Measurements from ENCODE around the gene LAMB4.

The LAMB4 gene

DNA sequence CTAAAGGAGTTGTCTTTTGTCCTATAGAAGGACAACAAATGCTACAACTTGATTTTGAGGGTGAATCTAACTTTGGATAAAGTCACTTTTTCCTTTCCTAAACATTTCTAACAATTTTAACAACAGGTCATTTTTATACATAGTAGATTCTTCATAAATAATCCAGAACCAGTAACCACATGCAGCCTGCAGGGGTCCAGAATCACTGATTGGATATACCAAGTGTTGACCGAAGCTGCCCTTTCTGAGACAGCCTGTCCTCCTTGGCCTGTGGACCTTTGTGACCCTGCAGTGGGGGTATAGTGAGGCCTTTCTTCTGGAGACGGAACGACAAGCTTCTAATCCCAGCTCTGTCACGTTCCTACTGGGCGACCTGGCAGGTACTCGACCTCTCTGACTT lies 34.8 kb upstream of the LAMB4 start:
- DNase-seq (ENCODE audit: low read depth) = no peak

DNA sequence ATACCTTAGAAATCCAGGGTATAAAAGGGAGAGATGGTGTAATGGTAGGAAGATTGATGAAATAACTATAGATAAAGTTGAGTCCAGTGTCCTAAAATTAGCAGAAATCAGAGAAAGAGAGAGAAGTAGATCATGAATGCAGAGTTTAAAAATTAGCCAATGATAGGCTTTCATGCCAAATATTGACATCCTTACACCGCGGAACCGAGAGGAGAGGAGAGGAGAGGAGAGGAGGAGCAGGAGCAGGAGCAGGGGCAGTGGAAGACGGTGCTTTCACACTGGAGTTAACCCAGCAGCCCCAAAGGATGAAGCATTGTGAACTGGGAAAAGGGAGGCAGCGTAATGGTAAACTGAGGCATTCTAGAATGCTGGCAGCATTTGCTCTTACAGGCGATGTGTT lies 34.2 kb upstream of the LAMB4 start:
- no peak overlapping the region for H3K4me3 ChIP-seq (ENCODE audit: control insufficient read depth, low read depth, low read length)
- TF ChIP-seq, protein P1, sequence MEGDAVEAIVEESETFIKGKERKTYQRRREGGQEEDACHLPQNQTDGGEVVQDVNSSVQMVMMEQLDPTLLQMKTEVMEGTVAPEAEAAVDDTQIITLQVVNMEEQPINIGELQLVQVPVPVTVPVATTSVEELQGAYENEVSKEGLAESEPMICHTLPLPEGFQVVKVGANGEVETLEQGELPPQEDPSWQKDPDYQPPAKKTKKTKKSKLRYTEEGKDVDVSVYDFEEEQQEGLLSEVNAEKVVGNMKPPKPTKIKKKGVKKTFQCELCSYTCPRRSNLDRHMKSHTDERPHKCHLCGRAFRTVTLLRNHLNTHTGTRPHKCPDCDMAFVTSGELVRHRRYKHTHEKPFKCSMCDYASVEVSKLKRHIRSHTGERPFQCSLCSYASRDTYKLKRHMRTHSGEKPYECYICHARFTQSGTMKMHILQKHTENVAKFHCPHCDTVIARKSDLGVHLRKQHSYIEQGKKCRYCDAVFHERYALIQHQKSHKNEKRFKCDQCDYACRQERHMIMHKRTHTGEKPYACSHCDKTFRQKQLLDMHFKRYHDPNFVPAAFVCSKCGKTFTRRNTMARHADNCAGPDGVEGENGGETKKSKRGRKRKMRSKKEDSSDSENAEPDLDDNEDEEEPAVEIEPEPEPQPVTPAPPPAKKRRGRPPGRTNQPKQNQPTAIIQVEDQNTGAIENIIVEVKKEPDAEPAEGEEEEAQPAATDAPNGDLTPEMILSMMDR (IDR thresholded peaks at IDR 0.05; ENCODE audit: control insufficient read depth, insufficient read depth, low read depth, low read length, missing control alignments) = no peak
- no peak for DNase-seq (ENCODE audit: low read depth)

More for the DNA sequence above, 34.8 kb upstream of the LAMB4 start:
- TF ChIP-seq, protein P1 (IDR thresholded peaks at IDR 0.05; ENCODE audit: control insufficient read depth, insufficient read depth, low read depth, low read length, missing control alignments) = no peak
- H3K4me3 ChIP-seq (ENCODE audit: control insufficient read depth, low read depth, low read length) = no peak overlapping the region

DNA sequence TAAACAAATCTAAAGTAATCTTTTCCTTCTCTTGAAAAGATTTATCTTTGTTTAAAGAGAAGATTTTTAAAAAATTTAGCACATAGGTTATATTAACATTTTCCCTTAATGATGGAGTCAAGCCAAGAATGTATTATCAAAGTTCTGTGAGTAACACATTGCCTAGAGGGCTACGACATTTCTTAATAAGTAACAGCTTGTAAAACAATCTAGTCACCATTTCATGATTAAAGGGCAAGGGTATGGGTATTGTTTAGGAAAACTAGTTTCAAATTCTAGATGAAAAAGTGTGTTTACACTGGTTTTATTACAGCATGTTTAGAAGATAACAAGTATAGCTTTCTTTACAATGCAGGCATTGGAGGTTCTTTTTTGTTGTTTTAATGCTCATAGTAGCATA lies 28.6 kb upstream of the LAMB4 start:
- no peak overlapping the region for H3K4me3 ChIP-seq (ENCODE audit: control insufficient read depth, low read depth, low read length)
- TF ChIP-seq, protein P1 (IDR thresholded peaks at IDR 0.05; ENCODE audit: control insufficient read depth, insufficient read depth, low read depth, low read length, missing control alignments) = no peak
- DNase-seq (ENCODE audit: low read depth) = no peak

- H3K4me3 ChIP-seq (ENCODE audit: control insufficient read depth, low read depth, low read length) = no peak overlapping the region
- DNase-seq (ENCODE audit: low read depth) = no peak
- TF ChIP-seq, protein P1 (IDR thresholded peaks at IDR 0.05; ENCODE audit: control insufficient read depth, insufficient read depth, low read depth, low read length, missing control alignments) = no peak
Measured at GRCh38 chr7:108157606-108158335, 27.6 kb upstream of the LAMB4 start.

DNA sequence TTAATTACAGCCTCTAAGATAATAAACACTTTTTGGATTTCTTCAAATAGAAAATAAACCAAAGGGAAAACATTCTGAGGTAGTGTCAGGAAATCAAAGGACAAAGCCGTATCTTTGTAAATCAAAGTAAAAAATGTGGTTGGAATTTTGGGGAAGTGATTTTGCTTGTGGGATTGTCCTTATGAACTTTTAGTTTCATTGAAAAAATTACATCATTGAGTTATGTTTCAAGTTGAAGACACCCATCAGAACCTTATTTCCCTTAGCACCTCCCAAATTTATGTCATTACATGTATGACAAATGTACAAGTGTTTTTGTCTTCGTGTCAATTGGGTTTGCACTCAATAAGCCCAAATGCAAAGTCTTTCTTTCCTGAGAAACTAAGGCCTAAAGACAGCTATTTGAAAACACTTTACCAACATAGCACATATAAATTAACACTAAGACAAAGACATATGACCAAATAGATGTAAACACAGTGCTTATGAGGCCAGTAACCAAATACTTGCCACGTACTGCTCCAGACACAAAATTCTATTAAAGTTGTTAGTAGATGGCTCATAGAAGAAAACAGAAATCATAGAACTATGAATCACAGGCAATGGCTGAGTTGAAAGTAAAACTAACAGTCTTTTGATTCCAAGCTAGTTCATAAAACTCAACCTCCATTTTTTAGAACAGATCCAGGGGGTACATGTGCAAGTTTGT lies 26.9 kb upstream of the LAMB4 start:
- H3K4me3 ChIP-seq (ENCODE audit: control insufficient read depth, low read depth, low read length) = no peak overlapping the region
- TF ChIP-seq, protein P1 (IDR thresholded peaks at IDR 0.05; ENCODE audit: control insufficient read depth, insufficient read depth, low read depth, low read length, missing control alignments) = no peak
- DNase-seq (ENCODE audit: low read depth) = no peak

GRCh38 chr7:108152198-108152597 lies 22.0 kb upstream of the LAMB4 start:
- H3K4me3 ChIP-seq (ENCODE audit: control insufficient read depth, low read depth, low read length) = no peak overlapping the region
- DNase-seq (ENCODE audit: low read depth) = no peak
- TF ChIP-seq, protein P1 (IDR thresholded peaks at IDR 0.05; ENCODE audit: control insufficient read depth, insufficient read depth, low read depth, low read length, missing control alignments) = no peak

All from AG09309 (cell line).